ENCODE results near the gene RAP1GAP2.
"Not testable (repeated sequence)": the region's sequence is repeated elsewhere in the genome, so short reads cannot be mapped to it uniquely, and the experiment has no call there.

The RAP1GAP2 gene

DNA sequence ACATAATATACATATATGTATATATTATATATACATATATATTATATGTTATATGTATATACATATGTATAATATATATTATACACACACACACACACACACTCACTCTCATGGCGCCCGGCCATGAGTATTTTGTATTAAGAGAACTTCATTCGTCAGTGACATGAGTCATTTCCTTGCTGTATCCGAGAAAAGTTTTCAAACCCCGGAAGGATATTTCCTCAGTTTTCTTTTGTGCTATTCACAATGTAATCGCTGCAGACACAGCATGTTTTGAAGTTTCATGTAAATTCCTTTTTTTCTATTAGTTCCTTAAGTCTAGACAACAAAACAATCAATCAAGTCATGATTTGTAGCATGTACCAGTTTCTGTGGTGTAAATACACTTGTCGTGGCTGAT, 233.9 kb downstream of the RAP1GAP2 start:
- no peak for DNase-seq

GRCh38 chr17:3030852-3031470, 234.7 kb downstream of the RAP1GAP2 start:
- not testable (repeated sequence) for DNase-seq

GRCh38 chr17:3032258-3033247, 236.3 kb downstream of the RAP1GAP2 start:
- DNase-seq, result no peak

GRCh38 chr17:3033248-3033640, 237.0 kb downstream of the RAP1GAP2 start:
- DNase-seq, result no peak

- no peak for DNase-seq
Observed at GRCh38 chr17:3033741-3034577, 237.7 kb downstream of the RAP1GAP2 start.

- no peak for DNase-seq
Observed at GRCh38 chr17:3034578-3034920, 238.3 kb downstream of the RAP1GAP2 start.

DNA sequence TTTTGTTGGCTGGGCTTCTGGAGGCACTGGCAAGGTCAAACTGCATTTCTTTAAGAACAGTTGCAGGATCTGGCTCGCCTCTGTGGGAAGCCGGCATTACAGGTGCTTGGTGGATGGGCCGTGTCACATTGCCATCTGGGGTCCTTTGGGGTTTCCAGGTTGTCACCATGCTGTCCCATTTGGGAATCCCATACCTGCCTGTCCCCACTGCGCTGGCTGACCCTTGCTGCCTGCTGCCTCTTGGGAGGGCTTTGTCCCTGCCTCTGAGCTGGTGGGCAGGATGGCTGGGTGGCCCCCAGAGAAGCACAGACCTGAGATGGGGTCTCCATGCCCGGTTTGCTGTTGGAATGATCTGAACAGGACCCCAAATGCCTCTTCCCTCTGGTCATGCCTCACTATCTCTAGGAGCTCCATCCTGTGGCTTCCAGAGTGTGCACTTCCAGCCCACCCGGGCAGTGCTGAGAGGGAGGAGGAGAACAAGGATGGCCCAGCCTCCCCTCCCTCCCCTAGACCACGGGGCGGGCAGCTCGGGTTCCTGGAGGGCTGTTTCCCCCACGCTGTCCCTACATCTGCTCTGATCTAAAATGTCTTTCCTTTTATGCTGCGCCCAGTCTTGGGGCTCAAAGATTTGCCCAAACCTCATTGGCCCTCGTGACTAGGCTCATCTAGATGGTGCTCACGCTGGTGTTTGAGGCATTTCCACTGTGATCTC, 239.2 kb downstream of the RAP1GAP2 start:
- no peak for DNase-seq

DNA sequence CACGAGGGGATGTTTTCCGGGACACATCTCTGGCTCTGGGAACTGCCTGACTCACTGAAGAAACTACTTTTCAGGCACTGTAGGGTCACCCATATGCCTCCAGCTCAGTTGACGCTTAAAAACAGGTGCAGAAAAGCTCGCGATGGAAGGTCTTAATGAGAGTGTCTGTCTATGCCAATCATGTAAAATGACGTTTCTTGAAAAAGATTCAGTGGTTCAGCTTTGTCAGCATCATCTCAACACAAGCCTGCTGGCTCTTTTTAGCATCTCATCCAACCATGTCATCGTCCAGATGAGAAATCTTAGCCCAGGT, 239.7 kb downstream of the RAP1GAP2 start:
- DNase-seq, result no peak

GRCh38 chr17:3036800-3037199, 240.6 kb downstream of the RAP1GAP2 start:
- DNase-seq, result no peak

DNA sequence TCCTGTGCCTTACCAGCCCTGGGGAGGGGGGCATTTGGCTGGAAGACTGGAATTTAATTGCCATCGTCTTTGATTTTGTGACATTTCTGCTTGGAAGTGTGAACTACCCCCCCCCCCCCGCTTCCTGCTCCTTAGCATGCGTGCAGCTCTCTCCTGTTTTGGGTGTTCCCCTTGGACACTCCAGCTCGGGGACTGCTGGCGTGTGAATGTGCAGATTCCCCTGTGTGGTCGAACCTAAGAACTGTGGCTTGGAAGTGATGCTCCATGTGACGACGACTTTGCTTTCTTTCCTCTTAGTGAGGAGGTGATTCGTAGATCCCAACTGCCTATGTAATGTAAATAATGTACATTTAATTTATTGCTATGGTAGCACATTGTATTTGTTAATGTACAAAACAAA, 241.0 kb downstream of the RAP1GAP2 start:
- DNase-seq, result no peak

DNA sequence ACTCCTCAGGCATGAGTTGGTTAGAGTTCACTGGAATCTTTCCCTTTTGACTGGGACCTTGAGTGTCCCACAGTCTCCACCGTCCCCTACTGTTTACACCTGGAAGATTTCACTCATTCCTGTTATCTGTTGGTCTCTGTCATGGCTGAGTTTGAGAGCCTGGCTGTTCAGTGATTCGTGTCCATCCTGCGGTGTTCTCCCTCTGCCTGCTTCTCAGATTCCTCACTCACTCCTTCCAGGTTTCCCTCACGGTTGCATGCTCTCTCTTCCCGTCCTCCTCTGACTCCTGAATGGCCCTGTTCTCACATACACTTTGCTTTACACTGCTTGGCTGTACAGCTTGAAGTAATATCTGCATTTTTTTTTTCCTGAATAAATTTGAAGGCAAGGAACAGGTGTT, 242.7 kb downstream of the RAP1GAP2 start:
- no peak for DNase-seq

- DNase-seq, result peak; percentile 77
Observed at GRCh38 chr17:3039736-3040135, 243.5 kb downstream of the RAP1GAP2 start.

- DNase-seq, result no peak
Observed at GRCh38 chr17:3040882-3041281, 244.6 kb downstream of the RAP1GAP2 start.

DNA sequence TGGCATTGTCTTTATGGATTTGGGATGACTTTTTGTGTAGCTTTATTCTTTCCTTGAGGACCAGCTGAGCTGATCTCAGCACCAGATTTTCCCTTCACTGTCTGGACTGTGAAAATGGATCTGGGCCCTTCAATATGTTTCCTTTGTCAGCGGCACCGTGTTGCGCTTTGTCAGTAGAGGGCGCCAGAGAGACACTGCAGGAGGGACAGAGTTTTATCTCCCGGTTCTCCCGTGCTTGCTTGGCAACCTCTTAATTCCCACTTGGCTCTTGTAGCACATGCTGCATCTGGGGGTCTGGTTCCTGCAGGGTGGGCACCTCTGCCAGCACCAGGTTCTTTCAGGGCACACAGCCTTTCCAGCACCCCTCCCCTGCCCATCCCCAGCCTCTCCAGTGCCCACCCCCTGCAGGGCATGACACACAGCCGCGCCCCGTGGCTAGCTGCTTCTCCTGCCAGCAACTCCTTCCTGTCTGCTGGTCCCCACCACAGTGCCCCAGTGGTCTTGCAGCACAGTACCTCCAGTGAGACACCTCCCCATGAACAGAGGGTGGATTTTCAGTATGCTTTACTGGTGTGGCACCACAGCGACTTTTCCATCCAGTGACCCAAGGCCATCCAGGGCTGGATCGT, 247.6 kb downstream of the RAP1GAP2 start:
- no peak for DNase-seq

GRCh38 chr17:3046753-3047152, 250.5 kb downstream of the RAP1GAP2 start:
- no peak for DNase-seq

- DNase-seq, result peak; percentile 69
Observed at GRCh38 chr17:3048727-3049471, 252.7 kb downstream of the RAP1GAP2 start.

DNA sequence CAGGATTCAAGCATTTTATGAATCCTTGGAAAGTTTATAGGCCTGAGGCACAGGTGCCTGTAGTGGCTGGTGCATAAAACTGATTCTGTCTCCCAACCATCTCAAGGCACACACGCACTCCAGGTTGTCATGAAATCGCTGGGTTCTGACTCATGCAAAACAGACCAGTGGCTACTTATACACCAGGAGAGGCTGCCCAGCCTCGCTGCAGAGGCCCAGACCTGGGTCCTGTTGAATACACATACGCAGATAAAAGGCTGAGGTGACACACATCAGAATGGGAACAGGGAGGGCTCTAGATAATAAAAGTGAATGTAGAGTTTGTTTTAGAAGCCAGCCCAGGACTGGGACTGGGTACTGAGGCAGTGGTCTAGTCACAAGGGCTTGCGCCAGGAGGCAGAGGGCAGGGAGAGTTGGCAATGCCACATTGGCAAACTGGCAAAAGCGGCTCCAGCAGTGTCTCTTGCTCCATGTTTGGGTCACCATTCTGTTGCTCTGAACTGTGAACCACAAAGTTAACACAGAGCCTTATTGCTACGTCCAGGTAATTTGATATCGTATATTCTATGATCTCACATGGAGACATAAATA, 253.6 kb downstream of the RAP1GAP2 start:
- no peak for DNase-seq

DNA sequence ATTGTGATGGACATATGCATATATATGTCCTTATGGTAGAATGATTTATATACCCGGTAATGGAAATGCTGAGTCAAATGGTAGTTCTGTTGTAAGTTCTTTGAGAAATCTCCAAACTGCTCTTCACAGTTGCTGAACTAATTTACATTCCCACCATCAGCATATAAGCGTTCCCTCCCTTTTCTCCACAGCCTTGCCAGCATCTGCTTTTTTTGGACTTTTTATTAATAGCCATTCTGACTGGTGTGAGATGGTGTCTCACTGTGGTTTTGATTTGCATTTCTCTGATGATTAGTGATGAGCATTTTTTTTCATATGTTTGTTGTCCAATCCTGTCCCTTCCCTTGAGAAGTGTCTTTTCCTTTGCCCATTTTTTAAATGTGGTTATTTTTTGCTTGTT, 258.6 kb downstream of the RAP1GAP2 start:
- not testable (repeated sequence) for DNase-seq

- DNase-seq, result not testable (repeated sequence)
Observed at GRCh38 chr17:3062824-3063377, 266.7 kb downstream of the RAP1GAP2 start.

DNA sequence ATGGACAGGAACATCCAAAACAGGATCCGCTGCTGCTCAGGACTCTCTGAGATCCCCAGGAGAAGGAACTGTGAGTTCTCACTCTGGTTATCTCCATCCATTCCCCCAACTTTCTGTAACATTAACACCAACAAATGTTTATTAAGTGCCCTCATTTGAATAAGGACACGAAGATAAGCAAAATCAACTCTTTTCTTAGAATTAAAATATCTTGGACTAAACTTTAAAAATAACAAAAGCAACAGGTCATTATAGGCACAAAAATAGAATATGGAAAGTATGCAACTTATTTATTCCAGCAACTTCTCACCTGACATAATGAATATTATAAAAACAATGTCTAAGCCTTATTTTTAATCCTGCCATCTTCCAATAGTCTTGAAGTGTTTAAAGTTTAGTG, 267.3 kb downstream of the RAP1GAP2 start, which contains the start of gene OR1D5:
OR1D5 (minus strand) TSS at position 101 of the 400 bp plus-strand sequence; CDS start at position 101, 0 bp downstream.
- not testable (repeated sequence) for DNase-seq

- DNase-seq, result peak; percentile 48
Observed at GRCh38 chr17:3065192-3065591, 269.0 kb downstream of the RAP1GAP2 start.
